CD4-positive, alpha-beta memory T cell (primary cell): ENCODE results near the gene PLPPR1. TPM values are rescaled to one million over a fixed set of nuclear protein-coding genes. Genes with fewer than 3 reads are reported as not detected.

Experiments used
- CTCF ChIA-PET: fragments of 350-600 bp; sonication (Branson Sonifier 250); formaldehyde crosslinking; loops from one replicate; lab custom pipeline; 2021; ENCODE audit warnings: inconsistent platforms; ENCODE audit not compliant: partially characterized antibody; lab: Charles Lee
- POLR2A ChIA-PET: fragments of 350-600 bp; sonication (Branson Sonifier 250); formaldehyde crosslinking; loops from one replicate; lab custom pipeline; 2021; ENCODE audit not compliant: partially characterized antibody; lab: Charles Lee
- DNase-seq, 5 donors: peaks; one replicate each; pipeline versions ENCODE4 v3.0.0 to v3.0.0-alpha.2; 2020 to 2022; ENCODE audit warnings: mixed read lengths in 1 of 5
- H3K27ac ChIP-seq: one replicate; pipeline ENCODE4 v1.7.0; 2013; ENCODE audit warnings: low read depth, low read length
- H3K27me3 ChIP-seq: 2 replicates; pipeline ENCODE4 v1.7.0; 2013; ENCODE audit warnings: mild to moderate bottlenecking, low read length, moderate library complexity; ENCODE audit not compliant: insufficient read depth
- H3K36me3 ChIP-seq: 2 replicates; pipeline ENCODE4 v1.7.0; 2013; ENCODE audit warnings: mild to moderate bottlenecking, low read length, moderate library complexity; ENCODE audit not compliant: insufficient read depth
- H3K4me1 ChIP-seq: 2 replicates; pipeline ENCODE4 v1.7.0; 2013; ENCODE audit warnings: mild to moderate bottlenecking, low read length, moderate library complexity; ENCODE audit not compliant: insufficient read depth
- H3K4me3 ChIP-seq, 2 donors: one replicate each; pipeline ENCODE4 v1.7.0; 2013; ENCODE audit warnings: low read length in 2 of 2, mild to moderate bottlenecking in 1 of 2
- H3K9me3 ChIP-seq, 2 donors: one replicate each; pipeline ENCODE4 v1.7.0; 2013; ENCODE audit warnings: low read length in 2 of 2, control low read depth in 1 of 2; ENCODE audit not compliant: control insufficient read depth in 1 of 2
- H3K27ac Mint-ChIP-seq, 7 donors: one replicate each; pipeline ENCODE4 v1.8.0; 2020 to 2021; ENCODE audit warnings: mixed read lengths in 7 of 7, mild to moderate bottlenecking in 6 of 7, inconsistent platforms in 3 of 7, moderate library complexity in 3 of 7
- H3K27me3 Mint-ChIP-seq, 2 donors: one replicate each; pipeline ENCODE4 v1.8.0; 2020 to 2021; ENCODE audit warnings: mixed read lengths in 2 of 2
- H3K36me3 Mint-ChIP-seq, 2 donors: one replicate each; pipeline ENCODE4 v1.8.0; 2020 to 2021; ENCODE audit warnings: mixed read lengths in 2 of 2, inconsistent platforms in 1 of 2, mild to moderate bottlenecking in 1 of 2
- H3K4me1 Mint-ChIP-seq, 4 donors: one replicate each; pipeline ENCODE4 v1.8.0; 2020 to 2021; ENCODE audit warnings: mixed read lengths in 4 of 4, mild to moderate bottlenecking in 1 of 4
- H3K4me3 Mint-ChIP-seq, 8 donors: one replicate each; pipeline ENCODE4 v1.8.0; 2020 to 2021; ENCODE audit warnings: mixed read lengths in 8 of 8, mild to moderate bottlenecking in 7 of 8, moderate library complexity in 6 of 8, inconsistent platforms in 3 of 8
- H3K9me3 Mint-ChIP-seq, 8 donors: one replicate each; pipeline ENCODE4 v1.8.0; 2020 to 2021; ENCODE audit warnings: mixed read lengths in 8 of 8, mild to moderate bottlenecking in 5 of 8, inconsistent platforms in 3 of 8, moderate library complexity in 1 of 8
- intact Hi-C: fragments of 100-400 bp; cut with micrococcal nuclease; formaldehyde crosslinking; loops from one replicate; pipeline ENCODE4 v1.15.1; 2023
- polyA plus RNA-seq, 2 donors: library from polyadenylated mRNA; unstranded; fragments of 300-500 nt; fragmentation: Illumina TruSeq; gene quantifications; one replicate each; pipeline ENCODE4 v1.2.3, GENCODE V29; 2021
- total RNA-seq, 2 experiments: library from RNA; stranded (reverse); gene quantifications; one replicate each; pipeline ENCODE4 v1.2.3, GENCODE V29; 2021

The PLPPR1 gene
- total and polyA plus RNA-seq, 4 experiments from 2014 or later, result not detected

DNA sequence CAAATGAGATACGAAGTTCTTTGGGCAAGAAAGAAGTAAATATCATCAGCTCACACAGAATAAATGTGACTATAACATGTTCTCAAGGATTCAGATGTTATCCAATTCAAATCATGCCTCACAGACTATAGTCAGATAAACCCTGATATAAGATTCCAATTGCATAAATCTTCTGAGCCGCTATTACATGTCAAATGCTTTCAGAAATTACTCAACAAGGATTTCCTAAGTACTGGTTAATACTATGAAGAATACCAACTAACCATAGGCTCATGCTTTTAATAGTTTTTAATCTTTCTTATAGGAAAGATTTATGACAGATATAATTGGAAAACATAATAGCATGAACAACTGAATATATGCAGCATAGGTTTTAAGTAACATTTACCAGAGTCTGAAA lies 282.7 kb downstream of the PLPPR1 start:
- Mint-ChIP-seq H3K27me3 (peaks cover 0 to 6% of the 10 kb centered on the region in 2 donors), H3K4me3 (no peak overlapping the region), H3K36me3 (no peaks in the 10 kb centered on the region), H3K9me3 (peaks cover 0 to 1% (median 0%) of the 10 kb centered on the region in 8 donors), H3K4me1 (no peaks in the 10 kb centered on the region), H3K27ac (no peak overlapping the region)
- POLR2A ChIA-PET, result no interaction called here
- no peak overlapping the region for H3K4me3 ChIP-seq
- H3K4me1 ChIP-seq, result no peaks in the 10 kb centered on the region
- no peak overlapping the region for H3K27ac ChIP-seq
- H3K27me3 ChIP-seq, result no peaks in the 10 kb centered on the region
- H3K36me3 ChIP-seq, result no peaks in the 10 kb centered on the region
- intact Hi-C loops, result loop anchor here (2.0 kb wide), 1 partner anchor 610 kb away; no protein-coding TSS in a partner anchor
- DNase-seq, result no peak
- no peaks in the 10 kb centered on the region for H3K9me3 ChIP-seq
- CTCF ChIA-PET, result interaction anchor here (0.8 to 2.4 kb wide), 16 partner anchors 11 to 805 kb away, joined by 3 to 26 read pairs (median 4); no protein-coding TSS in a partner anchor

DNA sequence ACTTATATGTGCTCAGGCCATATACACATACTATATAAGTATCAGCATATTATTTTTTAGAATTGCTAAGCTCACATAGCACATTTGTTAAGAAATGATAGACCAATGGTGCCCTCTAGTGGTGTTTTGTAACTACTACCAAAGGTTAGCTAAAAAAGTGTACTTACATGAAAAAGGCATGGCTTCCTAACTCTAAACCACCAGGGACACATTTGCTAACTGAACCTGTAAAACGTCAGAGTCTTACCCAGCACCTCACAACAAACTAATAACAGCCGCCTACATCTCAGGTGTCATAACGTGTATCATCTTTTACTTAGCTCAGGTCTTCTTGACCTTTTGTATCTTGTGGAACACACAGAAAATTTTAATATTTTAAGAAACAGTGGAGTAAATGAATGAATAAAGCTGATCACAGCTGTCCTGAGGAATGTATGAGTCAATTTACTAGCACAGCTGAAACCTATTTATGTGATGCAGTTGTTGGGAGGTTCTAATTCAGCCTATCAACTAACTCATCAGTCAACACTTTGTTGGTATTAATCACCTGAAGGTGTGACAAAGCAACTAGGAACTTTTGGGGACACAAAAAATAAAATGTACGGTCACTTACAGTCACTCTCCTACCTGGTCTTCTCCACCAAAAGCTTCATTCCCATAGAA lies 283.4 kb downstream of the PLPPR1 start:
- H3K27me3 ChIP-seq, result no peaks in the 10 kb centered on the region
- intact Hi-C loops, result loop anchor here (2.0 kb wide), 1 partner anchor 611 kb away; no protein-coding TSS in a partner anchor
- Mint-ChIP-seq H3K4me3 (no peak overlapping the region), H3K27ac (no peak overlapping the region), H3K27me3 (peaks cover 0 to 6% of the 10 kb centered on the region in 2 donors), H3K9me3 (peaks cover 0 to 2% (median 0%) of the 10 kb centered on the region in 8 donors), H3K36me3 (no peaks in the 10 kb centered on the region), H3K4me1 (no peaks in the 10 kb centered on the region)
- H3K9me3 ChIP-seq, result no peaks in the 10 kb centered on the region
- no peaks in the 10 kb centered on the region for H3K4me1 ChIP-seq
- H3K27ac ChIP-seq, result no peak overlapping the region
- POLR2A ChIA-PET, result no interaction called here
- CTCF ChIA-PET, result interaction anchor here (0.6 to 2.4 kb wide), 20 partner anchors 9 to 806 kb away, joined by 3 to 26 read pairs (median 4); no protein-coding TSS in a partner anchor
- peak in 4 of 5 donors; percentile 45 to 52 (median 52) for DNase-seq
- H3K36me3 ChIP-seq, result no peaks in the 10 kb centered on the region
- H3K4me3 ChIP-seq, result no peak overlapping the region

DNA sequence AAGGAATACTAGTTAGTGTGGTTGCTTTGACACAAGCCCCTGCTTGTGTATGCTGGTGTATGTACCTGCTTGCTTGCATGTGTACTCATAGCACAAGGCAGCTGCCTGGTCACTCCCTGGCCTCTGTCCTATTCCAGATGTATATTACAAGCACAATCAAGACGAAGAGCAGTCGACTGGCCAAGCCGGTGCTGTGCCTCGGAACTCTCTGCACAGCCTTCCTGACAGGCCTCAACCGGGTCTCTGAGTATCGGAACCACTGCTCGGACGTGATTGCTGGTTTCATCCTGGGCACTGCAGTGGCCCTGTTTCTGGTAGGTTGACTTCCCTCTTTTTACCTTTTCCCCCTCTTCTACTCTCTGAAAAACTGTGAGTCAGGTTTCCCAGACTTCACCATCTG lies 284.1 kb downstream of the PLPPR1 start:
- ChIA-PET CTCF (interaction anchor here (1.1 to 2.4 kb wide), 7 partner anchors 11 to 714 kb away, joined by 3 to 26 read pairs (median 4); no protein-coding TSS in a partner anchor), POLR2A (no interaction called here)
- H3K36me3 Mint-ChIP-seq, result no peaks in the 10 kb centered on the region
- H3K27me3 Mint-ChIP-seq, result peaks cover 0 to 6% of the 10 kb centered on the region in 2 donors
- H3K4me1 ChIP-seq, result no peaks in the 10 kb centered on the region
- no peak overlapping the region for H3K27ac ChIP-seq
- H3K4me1 Mint-ChIP-seq, result no peaks in the 10 kb centered on the region
- H3K27me3 ChIP-seq, result no peaks in the 10 kb centered on the region
- no peak overlapping the region for H3K4me3 Mint-ChIP-seq
- no peaks in the 10 kb centered on the region for H3K36me3 ChIP-seq
- no peak overlapping the region for H3K27ac Mint-ChIP-seq
- no peak for DNase-seq
- H3K4me3 ChIP-seq, result no peak overlapping the region
- intact Hi-C loops, result no loop called here
- H3K9me3 Mint-ChIP-seq, result peaks cover 0 to 2% (median 0%) of the 10 kb centered on the region in 8 donors
- H3K9me3 ChIP-seq, result no peaks in the 10 kb centered on the region

DNA sequence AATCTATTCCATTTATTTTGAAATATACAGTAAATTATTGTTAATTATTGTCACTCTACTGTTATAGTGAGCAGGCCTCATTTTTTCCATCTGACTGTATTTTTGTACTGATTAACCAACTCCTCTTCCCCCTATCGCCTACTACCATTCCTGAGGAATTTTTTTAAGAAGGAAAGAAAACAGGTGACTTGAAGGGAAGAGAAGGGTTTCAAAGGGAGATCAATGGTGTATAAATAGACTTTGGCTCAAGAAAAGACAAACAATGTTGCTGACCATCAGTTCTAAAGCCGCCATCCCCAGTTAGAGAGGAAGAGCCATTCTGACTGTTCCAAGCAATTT lies 286.6 kb downstream of the PLPPR1 start:
- no peak for DNase-seq
- H3K27ac Mint-ChIP-seq, result no peak overlapping the region
- H3K4me3 ChIP-seq, result no peak overlapping the region
- no peaks in the 10 kb centered on the region for H3K36me3 Mint-ChIP-seq
- no peak overlapping the region for H3K4me3 Mint-ChIP-seq
- H3K4me1 ChIP-seq, result no peaks in the 10 kb centered on the region
- ChIA-PET CTCF (no interaction called here), POLR2A (no interaction called here)
- H3K27ac ChIP-seq, result no peak overlapping the region
- H3K4me1 Mint-ChIP-seq, result no peaks in the 10 kb centered on the region
- intact Hi-C loops, result no loop called here
- H3K36me3 ChIP-seq, result no peaks in the 10 kb centered on the region
- H3K27me3 ChIP-seq, result no peaks in the 10 kb centered on the region
- no peaks in the 10 kb centered on the region for H3K9me3 ChIP-seq
- peaks cover 5 to 6% of the 10 kb centered on the region in 2 donors for H3K27me3 Mint-ChIP-seq
- H3K9me3 Mint-ChIP-seq, result peaks cover 0 to 2% (median 0%) of the 10 kb centered on the region in 8 donors

DNA sequence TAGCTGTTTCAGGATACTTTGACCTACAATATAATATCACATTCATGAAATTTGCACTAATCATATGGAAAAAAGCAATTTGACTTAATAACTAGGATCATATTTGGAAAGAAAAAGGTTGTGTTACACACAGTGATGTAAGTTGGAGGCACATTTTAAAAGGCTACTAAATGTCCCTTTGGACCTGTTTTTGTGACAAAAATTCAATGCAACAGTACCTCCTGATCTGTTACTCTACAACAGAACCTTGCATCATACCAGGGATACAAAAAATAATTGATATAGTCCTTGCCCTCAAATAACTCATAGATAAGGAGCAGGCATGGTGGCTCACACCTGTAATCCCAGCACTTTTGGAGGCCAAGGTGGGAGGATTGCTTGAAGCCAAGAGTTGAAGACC lies 289.2 kb downstream of the PLPPR1 start:
- Histone ChIP-seq H3K4me1 (no peaks in the 10 kb centered on the region), H3K4me3 (no peak overlapping the region), H3K9me3 (no peaks in the 10 kb centered on the region), H3K27ac (no peak overlapping the region), H3K36me3 (no peaks in the 10 kb centered on the region), H3K27me3 (no peaks in the 10 kb centered on the region)
- POLR2A ChIA-PET, result no interaction called here
- CTCF ChIA-PET, result no interaction called here
- Mint-ChIP-seq H3K4me3 (no peak overlapping the region), H3K36me3 (no peaks in the 10 kb centered on the region), H3K27me3 (peaks cover 7 to 9% of the 10 kb centered on the region in 2 donors), H3K9me3 (peaks cover 0 to 2% (median 0%) of the 10 kb centered on the region in 8 donors), H3K27ac (no peak overlapping the region), H3K4me1 (no peaks in the 10 kb centered on the region)
- DNase-seq, result no peak
- intact Hi-C loops, result no loop called here

DNA sequence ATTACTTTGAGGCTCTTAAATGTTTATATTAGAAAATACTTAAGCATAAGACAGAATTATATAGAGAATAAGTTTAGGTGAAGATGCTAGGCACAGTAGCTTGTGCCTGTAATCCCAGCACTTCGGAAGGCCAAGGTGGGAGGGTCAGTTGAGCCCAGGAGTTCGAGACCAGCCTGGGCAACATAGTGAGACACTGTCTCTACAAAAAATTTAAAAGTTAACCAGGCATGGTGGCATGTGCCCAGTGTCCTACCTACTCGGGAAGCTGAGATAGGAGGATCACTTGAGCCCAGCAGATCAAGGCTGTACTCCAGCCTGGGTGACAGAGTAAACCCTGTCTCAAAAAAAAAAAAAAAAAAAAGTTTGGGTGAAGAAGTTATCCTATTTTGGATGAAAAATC lies 294.6 kb downstream of the PLPPR1 start:
- no peak for DNase-seq
- Mint-ChIP-seq H3K9me3 (peaks cover 0 to 10% (median 5%) of the 10 kb centered on the region in 8 donors), H3K36me3 (no peaks in the 10 kb centered on the region), H3K27me3 (peaks cover 8 to 11% of the 10 kb centered on the region in 2 donors), H3K4me3 (no peak overlapping the region), H3K4me1 (no peaks in the 10 kb centered on the region), H3K27ac (no peak overlapping the region)
- Histone ChIP-seq H3K27ac (no peak overlapping the region), H3K4me1 (no peaks in the 10 kb centered on the region), H3K27me3 (no peaks in the 10 kb centered on the region), H3K4me3 (no peak overlapping the region), H3K9me3 (no peaks in the 10 kb centered on the region), H3K36me3 (no peaks in the 10 kb centered on the region)
- POLR2A ChIA-PET, result no interaction called here
- CTCF ChIA-PET, result interaction anchor here (3.9 kb wide), 1 partner anchor 11 kb away, joined by 19 read pairs; no protein-coding TSS in a partner anchor
- intact Hi-C loops, result no loop called here

GRCh38 chr9:101324245-101324804 lies 295.8 kb downstream of the PLPPR1 start:
- H3K27me3 ChIP-seq, result no peaks in the 10 kb centered on the region
- intact Hi-C loops, result no loop called here
- peaks cover 6 to 11% of the 10 kb centered on the region in 2 donors for H3K27me3 Mint-ChIP-seq
- no peaks in the 10 kb centered on the region for H3K4me1 ChIP-seq
- no peak overlapping the region for H3K4me3 ChIP-seq
- H3K9me3 ChIP-seq, result no peaks in the 10 kb centered on the region
- no peaks in the 10 kb centered on the region for H3K36me3 Mint-ChIP-seq
- no peak overlapping the region for H3K4me3 Mint-ChIP-seq
- no peak overlapping the region for H3K27ac ChIP-seq
- ChIA-PET POLR2A (no interaction called here), CTCF (interaction anchor here (3.9 kb wide), 1 partner anchor 12 kb away, joined by 19 read pairs; no protein-coding TSS in a partner anchor)
- no peaks in the 10 kb centered on the region for H3K4me1 Mint-ChIP-seq
- H3K9me3 Mint-ChIP-seq, result peaks cover 0 to 10% (median 5%) of the 10 kb centered on the region in 8 donors
- H3K27ac Mint-ChIP-seq, result peak overlapping the region in 1 of 7 donors; percentile 37
- no peaks in the 10 kb centered on the region for H3K36me3 ChIP-seq
- DNase-seq, result no peak
